PC-3 (cell line): Measurements from ENCODE around the gene NUDT1. TPM values are rescaled to one million over a fixed set of nuclear protein-coding genes. Genes with fewer than 3 reads are reported as not detected.

Experiments
- ATAC-seq: fragments of 200-7000 bp; cut with Tn5 transposase; 2 replicates; pipeline ENCODE4 v1.9.1; 2020; ENCODE audit warnings: mild to moderate bottlenecking, moderate library complexity
- BruUV-seq: library from RNA; stranded (reverse); fragments of 400-500 nt; replicated peaks from 2 replicates; lab custom pipeline; 2021; lab: Mats Ljungman, UMichigan
- CTCF ChIA-PET: fragments of 300-600 bp; sonication (Branson Sonifier 250); formaldehyde crosslinking; loops from one replicate; lab custom pipeline; 2022; ENCODE audit warnings: antibody characterized with exemption; lab: Charles Lee
- POLR2A ChIA-PET: fragments of 300-600 bp; sonication (Branson Sonifier 250); formaldehyde crosslinking; loops from one replicate; lab custom pipeline; 2022; ENCODE audit warnings: antibody characterized with exemption; ENCODE audit not compliant: unreplicated experiment; lab: Charles Lee
- DNase-seq: peaks from one replicate; pipeline ENCODE4 v3.0.0-alpha.2; 2015
- H2AFZ ChIP-seq: fragments of 300-600 bp; sonication (generic); 2 replicates; pipeline ENCODE4 v1.6.0; 2016; ENCODE audit warnings: antibody characterized with exemption, low read length
- H3F3A ChIP-seq: fragments of 300-600 bp; sonication (generic); one replicate; pipeline ENCODE4 v1.6.0; 2017; ENCODE audit warnings: antibody characterized with exemption, low read length, control low read depth, mild to moderate bottlenecking; ENCODE audit not compliant: unreplicated experiment
- H3K27ac ChIP-seq: fragments of 300-600 bp; sonication (generic); 2 replicates; pipeline ENCODE4 v1.5.1; 2016; ENCODE audit warnings: mild to moderate bottlenecking, low read length
- H3K27me3 ChIP-seq: fragments of 300-600 bp; sonication (generic); 2 replicates; pipeline ENCODE4 v1.6.1; 2016; ENCODE audit warnings: low read length, mixed read lengths
- H3K36me3 ChIP-seq: fragments of 300-600 bp; sonication (generic); 2 replicates; pipeline ENCODE4 v1.6.1; 2016; ENCODE audit warnings: low read depth, mixed run types, low read length, mixed read lengths
- H3K4me1 ChIP-seq: fragments of 300-600 bp; sonication (generic); 2 replicates; pipeline ENCODE4 v1.5.1; 2016; ENCODE audit warnings: low read length; ENCODE audit not compliant: insufficient read depth
- H3K4me2 ChIP-seq: fragments of 300-600 bp; sonication (generic); 2 replicates; pipeline ENCODE4 v1.6.0; 2016; ENCODE audit warnings: low read length
- H3K4me3 ChIP-seq: fragments of 300-600 bp; sonication (generic); 2 replicates; pipeline ENCODE4 v1.5.1; 2016; ENCODE audit warnings: mild to moderate bottlenecking, low read length, mixed read lengths
- H3K79me2 ChIP-seq: fragments of 300-600 bp; sonication (generic); 2 replicates; pipeline ENCODE4 v1.6.1; 2017; ENCODE audit warnings: low read length, mixed read lengths
- H3K9ac ChIP-seq: fragments of 300-600 bp; sonication (generic); 2 replicates; pipeline ENCODE4 v1.6.0; 2016; ENCODE audit warnings: mild to moderate bottlenecking, low read length
- H3K9me2 ChIP-seq: fragments of 300-600 bp; sonication (generic); replicated peaks from 2 replicates; pipeline ENCODE4 v1.6.1; 2016; ENCODE audit warnings: mixed run types, low read length, mixed read lengths
- H3K9me3 ChIP-seq: fragments of 300-600 bp; sonication (generic); 2 replicates; pipeline ENCODE4 v1.6.1; 2016; ENCODE audit warnings: low read length, mixed read lengths
- H4K20me1 ChIP-seq: fragments of 300-600 bp; sonication (generic); 2 replicates; pipeline ENCODE4 v1.6.1; 2016; ENCODE audit warnings: low read length, mixed read lengths
- CTCF ChIP-seq: fragments of 300-600 bp; sonication (generic); conservative IDR thresholded peaks from 2 replicates; pipeline ENCODE4 v1.5.1; 2017; ENCODE audit warnings: antibody characterized with exemption, low read depth, mild to moderate bottlenecking, low read length
- EZH2 ChIP-seq: fragments of 300-600 bp; sonication (generic); IDR thresholded peaks from one replicate; pipeline ENCODE4 v1.6.1; 2017; ENCODE audit warnings: antibody characterized with exemption, mild to moderate bottlenecking, low read length; ENCODE audit not compliant: unreplicated experiment
- EZH2phosphoT487 ChIP-seq: fragments of 300-600 bp; sonication (generic); IDR thresholded peaks from 2 replicates; pipeline ENCODE4 v1.6.1; 2018; ENCODE audit warnings: mild to moderate bottlenecking, antibody characterized with exemption, low read length, borderline replicate concordance
- intact Hi-C: fragments of 100-400 bp; cut with micrococcal nuclease; formaldehyde crosslinking; loops from 2 replicates; pipeline ENCODE4 v1.9.0; 2023
- total RNA-seq: library from RNA; depleted of rRNA; stranded (reverse); fragments of >200 nt; gene quantifications from 2 replicates; pipeline ENCODE4 v1.2.3, GENCODE V29; 2014

The NUDT1 gene
- total RNA-seq, 1 experiment from 2014 or later = 59.3 TPM

- H4K20me1 ChIP-seq = no peaks in the 10 kb centered on the region
- no TSS peak for BruUV-seq
- POLR2A ChIA-PET = no interaction called here
- no peak for DNase-seq
- no peaks in the 10 kb centered on the region for H3K36me3 ChIP-seq
- H3K9ac ChIP-seq = no peak overlapping the region
- H2AFZ ChIP-seq = no peak overlapping the region
- H3K9me2 ChIP-seq = no peaks in the 10 kb centered on the region
- TF ChIP-seq CTCF (no peak), EZH2 (no peak), EZH2phosphoT487 (no peak)
- H3K27me3 ChIP-seq = no peaks in the 10 kb centered on the region
- H3K4me3 ChIP-seq = no peak overlapping the region
- no peak for ATAC-seq
- no peaks in the 10 kb centered on the region for H3K4me1 ChIP-seq
- H3K79me2 ChIP-seq = no peaks in the 10 kb centered on the region
- no peak overlapping the region for H3K27ac ChIP-seq
- H3K4me2 ChIP-seq = no peak overlapping the region
- H3K9me3 ChIP-seq = no peaks in the 10 kb centered on the region
- CTCF ChIA-PET = no interaction called here
- intact Hi-C loops = no loop called here
- H3F3A ChIP-seq = no peaks in the 10 kb centered on the region
Measured at GRCh38 chr7:2275101-2275500, 33.1 kb downstream of the NUDT1 start.

- intact Hi-C loops = no loop called here
- no TSS peak for BruUV-seq
- Histone ChIP-seq H3K9me2 (no peaks in the 10 kb centered on the region), H3K27me3 (no peaks in the 10 kb centered on the region), H3K9me3 (no peaks in the 10 kb centered on the region), H4K20me1 (no peaks in the 10 kb centered on the region), H3K4me2 (no peak overlapping the region), H3K79me2 (no peaks in the 10 kb centered on the region), H3K36me3 (no peaks in the 10 kb centered on the region), H3K4me3 (no peak overlapping the region), H3K9ac (no peak overlapping the region), H3K4me1 (no peaks in the 10 kb centered on the region), H3K27ac (no peak overlapping the region), H3F3A (no peaks in the 10 kb centered on the region), H2AFZ (no peak overlapping the region)
- ChIA-PET CTCF (no interaction called here), POLR2A (no interaction called here)
- DNase-seq (no peak), ATAC-seq (no peak)
- TF ChIP-seq CTCF (no peak), EZH2 (no peak), EZH2phosphoT487 (no peak)
Measured at GRCh38 chr7:2276107-2276506, 34.1 kb downstream of the NUDT1 start.

- H3K36me3 ChIP-seq = no peaks in the 10 kb centered on the region
- H4K20me1 ChIP-seq = no peaks in the 10 kb centered on the region
- TF ChIP-seq EZH2phosphoT487 = no peak
- no peak for TF ChIP-seq EZH2
- no peak for TF ChIP-seq CTCF
- BruUV-seq = no TSS peak
- H3K4me3 ChIP-seq = no peak overlapping the region
- H3K4me2 ChIP-seq = no peak overlapping the region
- H2AFZ ChIP-seq = no peak overlapping the region
- no peaks in the 10 kb centered on the region for H3F3A ChIP-seq
- intact Hi-C loops = no loop called here
- ChIA-PET CTCF (no interaction called here), POLR2A (no interaction called here)
- H3K9me3 ChIP-seq = no peaks in the 10 kb centered on the region
- H3K27me3 ChIP-seq = no peaks in the 10 kb centered on the region
- no peak overlapping the region for H3K27ac ChIP-seq
- no peak for ATAC-seq
- no peaks in the 10 kb centered on the region for H3K79me2 ChIP-seq
- H3K4me1 ChIP-seq = no peaks in the 10 kb centered on the region
- DNase-seq = no peak
- H3K9ac ChIP-seq = no peak overlapping the region
- H3K9me2 ChIP-seq = no peaks in the 10 kb centered on the region
Measured at GRCh38 chr7:2278026-2278425, 36.0 kb downstream of the NUDT1 start.
